Activated T-cell treated with anti-CD3 and anti-CD28 coated beads for 24 hours (primary cell): ENCODE results near the gene SLC4A8.

Experiments
- DNase-seq: peaks from one replicate; pipeline ENCODE4 v3.0.0-alpha.2; 2020; ENCODE audit warnings: low read depth

The SLC4A8 gene

DNA sequence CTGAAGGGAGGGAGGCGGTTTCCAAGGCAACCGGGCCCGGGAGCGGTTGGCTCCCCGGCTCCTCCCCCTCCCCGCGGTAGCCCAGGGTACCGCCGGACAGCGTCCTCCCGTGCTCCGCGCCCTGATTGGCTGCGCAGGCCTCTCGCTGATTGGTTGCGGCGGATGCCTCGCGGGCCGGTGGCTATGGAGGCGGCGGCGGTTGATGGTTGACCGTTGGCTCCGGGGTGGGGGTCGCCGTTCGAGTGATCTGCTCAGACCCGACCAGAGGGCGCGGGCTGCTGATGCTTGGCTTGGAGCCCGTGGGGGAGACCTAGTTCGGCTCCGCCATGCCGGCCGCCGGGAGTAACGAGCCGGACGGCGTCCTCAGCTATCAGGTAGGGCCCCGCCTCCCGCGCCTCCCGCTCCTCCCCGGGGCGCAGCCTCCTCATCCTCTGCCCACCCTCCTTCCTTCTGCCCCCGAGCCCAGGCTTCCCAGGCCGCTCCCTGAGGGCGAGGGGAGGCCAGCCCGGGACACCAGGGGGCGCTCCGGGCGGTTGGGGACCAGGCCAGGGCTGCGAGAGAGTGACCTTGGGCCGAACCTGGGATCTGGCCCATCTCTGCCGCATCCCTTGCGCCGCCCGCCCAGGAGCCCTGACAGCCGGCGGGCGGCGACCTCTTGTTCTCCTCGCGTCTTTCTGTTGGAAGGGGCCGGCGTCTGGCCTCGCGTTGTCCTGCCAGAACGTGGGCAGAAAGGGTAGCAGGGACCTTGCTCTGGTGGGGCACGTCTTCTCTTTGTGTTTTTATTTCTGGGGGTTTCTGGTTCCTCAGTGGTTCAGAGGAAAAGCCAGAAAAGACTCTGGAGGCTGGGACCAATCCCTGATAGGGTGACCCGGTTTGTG lies at the start of gene SLC4A8:
Gene SLC4A8 (plus strand): TSS at position 170 of the 878 bp plus-strand sequence. CDS start 157 bp downstream, at position 327.
- DNase-seq = peak; percentile 63

DNA sequence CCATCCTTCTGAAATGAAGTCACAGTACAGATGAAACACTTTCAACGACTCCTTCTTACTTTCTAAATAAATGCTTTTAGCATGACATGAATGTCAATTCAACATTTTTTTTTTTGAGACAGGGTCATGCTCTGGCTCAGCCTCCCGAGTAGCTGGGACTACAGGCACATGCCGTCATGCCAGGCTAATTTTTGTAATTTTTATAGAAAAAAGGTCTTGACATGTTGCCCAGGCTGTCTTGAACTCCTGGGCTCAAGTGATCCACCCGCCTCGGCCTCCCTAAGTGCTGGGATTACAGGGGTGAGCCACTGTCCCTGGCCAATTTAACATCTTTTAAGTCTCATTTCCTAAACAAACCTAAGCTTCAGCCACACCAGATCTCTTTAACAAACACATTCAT lies 49.8 kb upstream of the SLC4A8 start:
- no peak for DNase-seq

DNA sequence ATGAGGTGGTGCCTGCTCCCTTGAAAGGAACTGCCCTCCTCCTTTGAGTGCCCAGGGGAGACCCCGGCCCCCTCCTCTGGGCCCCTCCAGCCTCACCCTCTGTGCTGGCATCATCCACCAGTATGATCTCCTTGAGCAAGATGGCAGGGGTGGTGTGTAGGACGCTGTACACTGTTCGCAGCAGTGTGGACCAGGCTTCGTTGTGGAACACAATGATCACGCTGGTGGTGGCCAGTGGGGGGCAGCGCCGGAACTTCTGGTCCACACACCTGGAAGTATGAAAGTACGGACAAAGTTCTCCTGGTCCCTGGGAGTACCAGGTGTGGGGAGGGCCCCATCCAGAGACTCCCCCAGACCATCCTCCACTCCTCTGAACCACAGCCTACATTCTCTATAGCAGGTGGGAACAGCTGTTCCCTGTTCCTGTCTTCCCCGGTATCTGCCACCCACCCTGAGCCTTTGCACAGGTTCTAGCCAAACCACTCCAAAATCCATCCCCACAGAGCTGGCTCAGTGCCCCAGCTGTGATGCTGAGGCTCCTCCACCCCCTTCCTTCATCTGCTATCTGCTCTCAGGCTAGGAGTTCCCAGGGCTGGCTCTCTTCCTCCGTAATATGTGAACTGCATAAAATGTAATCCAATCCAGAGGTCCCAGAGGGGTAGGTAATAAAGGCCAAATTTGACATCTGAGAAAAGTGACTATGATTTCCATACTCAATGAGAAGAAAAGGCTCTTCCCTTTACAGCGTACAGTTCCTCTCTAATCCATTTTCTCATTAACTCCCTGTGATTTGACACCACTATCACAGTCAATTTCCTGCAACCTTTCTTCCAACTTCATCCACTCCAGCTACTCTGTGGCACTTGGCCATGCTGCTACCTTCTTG lies 47.3 kb upstream of the SLC4A8 start:
- no peak for DNase-seq

DNA sequence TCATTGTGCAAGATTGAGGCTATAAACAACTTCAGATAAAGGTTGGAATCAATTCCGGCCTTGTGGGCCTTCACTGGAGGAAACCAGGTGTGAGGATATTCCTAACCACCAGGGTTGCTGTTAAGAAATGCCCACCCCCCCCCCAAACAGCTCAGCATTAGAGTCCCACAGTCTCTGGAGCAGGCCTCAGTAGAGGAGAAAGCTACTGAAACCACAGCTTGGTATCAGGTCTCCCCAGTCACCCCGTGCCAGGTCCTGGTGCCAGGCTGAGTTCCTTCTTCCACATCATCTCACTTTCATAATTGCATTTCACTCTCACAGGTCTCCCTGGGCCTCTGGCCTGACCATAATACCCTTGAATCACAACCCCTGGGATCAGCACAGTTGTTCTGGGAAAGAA lies 45.9 kb upstream of the SLC4A8 start:
- no peak for DNase-seq

DNA sequence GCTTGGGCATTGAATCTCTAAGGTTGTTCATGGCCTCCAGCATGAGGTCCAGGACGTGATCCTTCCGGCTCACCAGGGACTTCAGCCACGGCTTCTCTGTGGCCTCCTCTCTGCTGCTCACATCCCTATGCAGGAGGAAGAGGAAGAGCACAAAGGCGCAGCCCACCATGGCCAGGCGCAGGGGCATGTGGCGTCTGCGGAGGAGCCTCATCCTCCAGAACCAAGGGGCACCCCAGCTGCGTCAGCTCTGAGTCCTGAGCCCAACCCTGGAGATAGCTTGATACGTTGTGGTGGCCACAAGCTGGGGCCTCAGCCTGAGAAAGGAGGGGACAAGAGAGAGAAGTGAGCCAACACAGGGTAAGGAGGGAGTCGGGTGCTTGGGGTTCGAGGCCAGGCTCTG lies 45.1 kb upstream of the SLC4A8 start:
- no peak for DNase-seq

DNA sequence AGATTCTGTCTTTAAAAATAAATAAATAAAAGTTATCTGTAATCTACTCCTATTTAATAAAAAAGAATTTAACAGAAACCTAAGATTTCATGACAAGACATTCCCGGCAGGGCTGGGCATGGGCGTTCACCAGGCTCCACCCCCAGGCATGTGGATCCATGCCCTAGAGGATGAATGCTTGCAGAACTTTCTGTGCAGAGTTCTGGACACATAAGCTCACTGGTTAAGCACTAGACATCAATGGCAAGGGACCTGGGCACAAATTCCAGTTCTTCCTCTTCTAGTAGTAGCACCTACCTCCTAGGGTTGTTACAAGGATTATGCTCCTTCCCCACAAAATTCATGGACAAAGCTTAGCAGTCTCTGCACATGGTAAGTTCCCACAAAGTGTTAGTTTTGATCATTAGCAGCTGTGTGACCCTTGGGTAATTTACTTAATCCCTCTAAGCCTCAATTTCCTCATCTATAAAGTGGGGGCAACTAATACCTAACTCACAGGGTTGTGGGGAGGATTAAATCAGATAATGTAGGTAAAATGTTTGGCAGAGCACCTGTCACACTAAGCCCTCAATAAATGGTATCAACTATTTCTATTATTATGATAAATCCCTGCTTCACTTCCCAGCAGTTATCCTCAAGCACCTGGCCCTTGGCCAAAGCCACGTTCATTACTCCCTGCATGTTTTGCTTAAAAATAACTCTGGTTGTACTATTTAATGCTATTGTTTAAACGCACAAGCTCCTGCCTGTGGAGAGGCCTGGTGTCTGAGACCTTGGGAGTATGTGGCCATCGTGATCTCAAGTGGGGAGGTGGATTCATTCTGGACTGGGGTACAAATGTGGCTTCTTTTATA lies 43.2 kb upstream of the SLC4A8 start:
- DNase-seq = no peak

DNA sequence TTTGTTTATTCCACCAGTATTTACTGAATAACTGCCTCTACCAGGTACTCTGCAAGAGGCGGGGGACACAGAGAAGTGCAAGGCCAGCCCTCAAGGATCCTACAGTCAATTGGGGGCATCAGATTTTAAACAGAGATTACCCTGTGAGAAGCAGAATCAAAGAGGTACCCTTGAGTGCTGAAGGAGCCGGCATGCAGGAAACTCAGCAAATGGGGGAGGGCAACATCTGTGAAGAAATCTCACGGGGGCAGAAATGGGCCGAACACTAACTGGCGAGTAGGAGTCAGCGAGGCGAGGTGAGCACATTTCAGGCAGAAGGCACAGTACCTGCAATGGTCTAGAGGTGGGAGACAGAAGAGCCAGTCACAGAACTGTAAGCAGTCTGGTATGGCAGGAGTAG lies 42.5 kb upstream of the SLC4A8 start:
- no peak for DNase-seq

DNA sequence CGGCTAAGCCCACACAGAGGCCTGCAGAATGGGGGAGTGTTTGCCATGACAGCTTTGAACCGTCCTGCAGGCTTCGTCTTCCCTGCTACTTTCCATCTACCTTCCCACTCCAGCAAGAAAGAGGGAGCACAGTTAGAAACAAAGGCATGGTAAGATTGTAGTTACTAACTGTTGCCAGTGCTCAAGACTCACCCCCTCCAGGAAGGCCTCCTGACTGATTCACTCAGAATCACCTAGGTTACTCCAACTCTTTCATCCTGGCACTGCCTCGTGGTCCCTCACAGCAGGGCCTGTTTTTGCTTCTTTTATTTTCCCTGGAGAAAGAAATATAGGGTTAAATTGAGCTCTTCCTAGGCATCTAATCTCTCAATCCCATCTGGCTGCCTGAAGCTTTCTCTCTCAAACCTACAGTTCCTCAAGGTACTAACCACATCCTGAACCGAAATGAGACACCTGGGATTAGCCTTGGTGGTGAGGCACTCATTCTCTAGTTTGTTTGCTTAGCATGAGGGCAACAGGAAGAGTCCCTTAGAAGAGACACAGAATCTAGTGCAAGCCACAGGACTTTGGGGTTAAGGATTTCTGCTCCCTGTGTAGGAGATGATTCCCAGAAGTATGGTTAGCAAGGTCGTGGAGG lies 41.2 kb upstream of the SLC4A8 start:
- DNase-seq = no peak

DNA sequence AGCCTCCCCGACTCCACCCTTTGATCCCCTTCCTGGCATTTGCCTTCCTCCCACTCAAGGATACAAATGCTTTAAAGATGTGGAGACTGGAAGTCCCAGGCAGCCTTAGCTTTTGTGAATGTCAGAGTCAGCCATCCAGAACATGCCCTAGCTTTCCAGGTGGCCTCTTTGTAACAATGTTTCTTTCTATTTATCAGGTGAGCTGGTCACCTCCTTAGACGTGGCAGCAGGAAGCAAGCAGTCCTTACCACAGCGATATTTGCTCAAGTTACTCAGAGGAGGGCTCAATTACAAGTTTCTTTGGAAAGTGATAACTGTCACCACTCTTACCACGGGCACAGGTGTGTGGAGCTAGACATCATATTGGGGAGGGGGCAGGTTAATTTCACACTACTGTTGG lies 38.3 kb upstream of the SLC4A8 start:
- DNase-seq = no peak

DNA sequence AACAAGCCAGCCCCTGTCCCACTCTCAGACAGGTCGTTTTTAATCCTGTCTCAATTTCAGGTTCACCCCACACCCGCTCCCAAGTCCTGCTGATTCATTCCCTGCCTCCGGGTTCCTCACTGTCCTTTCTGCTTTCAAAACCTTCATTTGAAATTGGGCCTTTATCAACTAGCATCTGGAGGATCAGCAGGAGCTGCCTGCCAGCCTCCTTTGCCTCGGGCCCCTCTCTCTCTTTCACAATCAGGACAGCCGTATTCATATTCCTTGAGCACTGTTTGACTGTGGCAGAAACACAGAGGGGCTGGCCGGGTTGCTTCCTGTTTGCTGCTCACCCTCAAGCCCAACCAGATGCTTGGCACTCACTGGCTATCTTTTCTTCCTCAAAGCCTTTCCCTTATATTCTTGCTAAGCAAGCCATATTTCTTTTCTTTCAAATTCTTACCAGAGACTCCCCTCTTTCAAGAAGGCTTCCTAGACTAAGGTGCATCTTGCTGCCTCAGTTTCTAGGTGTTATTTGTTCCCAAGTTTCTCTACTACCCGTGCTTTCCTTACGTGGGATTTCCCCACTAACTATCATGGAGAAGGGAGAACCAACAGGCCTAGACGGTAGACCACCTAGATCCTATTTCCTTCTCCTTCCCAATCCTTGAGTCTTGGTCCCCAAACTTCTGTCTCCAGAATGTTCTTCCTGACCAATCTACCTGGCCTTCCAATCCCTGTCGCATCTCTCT lies 36.4 kb upstream of the SLC4A8 start:
- DNase-seq = no peak

DNA sequence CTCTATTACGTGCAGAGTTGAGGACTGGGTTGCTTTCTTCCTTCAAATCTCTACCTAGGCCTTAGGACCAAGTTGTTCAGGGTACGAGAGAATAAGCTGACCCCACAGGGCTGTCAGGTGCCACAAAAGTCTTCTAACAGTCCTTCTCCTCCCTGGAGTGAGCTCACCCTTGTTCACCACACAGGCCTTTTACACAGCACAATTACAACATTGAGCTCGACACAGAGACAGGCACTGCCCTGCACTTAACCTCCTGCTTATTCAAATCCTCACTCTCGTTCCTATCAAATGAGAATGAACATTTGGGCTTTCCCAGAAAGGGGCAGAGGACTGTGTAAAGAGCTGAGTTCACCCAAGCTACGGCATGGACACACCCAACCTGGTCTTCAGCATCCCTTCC lies 35.8 kb upstream of the SLC4A8 start:
- no peak for DNase-seq

DNA sequence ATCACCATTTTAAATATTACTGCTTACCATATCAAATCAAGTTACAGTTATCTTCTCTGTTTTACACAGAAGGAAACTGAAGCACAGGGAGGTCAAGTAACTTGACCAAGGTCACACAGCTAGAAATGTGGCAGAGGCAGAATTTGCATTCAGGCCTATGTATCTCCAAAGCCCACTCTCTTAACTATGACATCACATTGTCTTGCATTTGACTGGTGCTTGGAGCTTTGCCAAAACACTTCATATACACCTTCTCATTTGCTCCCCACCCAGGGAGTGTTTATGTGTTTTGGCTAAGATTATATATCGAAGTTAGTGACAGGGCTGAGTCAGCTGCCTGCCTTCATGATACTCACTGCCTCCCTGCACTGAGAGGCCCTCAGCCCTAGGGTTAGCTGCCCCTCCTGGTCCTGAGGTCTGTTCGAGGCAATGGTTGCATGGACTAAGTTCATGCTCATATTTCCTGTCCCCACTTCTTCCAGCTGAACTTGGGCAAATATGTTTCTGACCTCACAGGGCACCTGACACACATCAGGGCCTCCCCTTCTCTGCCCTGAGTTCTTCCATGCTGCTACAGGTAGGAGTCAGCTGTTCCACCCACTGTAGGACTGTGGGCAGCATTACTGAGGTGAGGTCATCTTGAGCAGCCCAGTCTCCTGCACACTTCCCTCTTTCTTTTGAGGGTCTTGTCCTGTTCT lies 35.2 kb upstream of the SLC4A8 start:
- DNase-seq = no peak

DNA sequence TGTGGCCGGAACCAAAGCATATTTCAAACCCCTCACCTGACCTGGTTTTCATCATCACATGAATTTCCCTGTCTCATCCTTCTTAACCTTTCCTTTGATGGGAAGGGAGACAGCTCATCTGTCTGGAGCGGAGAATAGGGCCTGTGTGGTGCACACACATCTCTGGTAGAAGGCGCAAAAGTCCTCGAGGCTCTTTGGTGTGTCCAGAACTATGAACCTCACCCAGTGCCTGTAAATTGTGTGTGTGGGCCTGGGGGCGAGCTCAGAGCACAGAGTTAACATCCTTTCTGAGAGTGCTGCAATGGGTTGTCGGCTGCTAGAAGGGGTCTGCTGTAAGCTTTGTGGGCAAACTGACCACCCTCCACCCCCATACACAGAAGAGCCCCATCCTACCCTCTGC lies 34.2 kb upstream of the SLC4A8 start:
- DNase-seq = no peak

DNA sequence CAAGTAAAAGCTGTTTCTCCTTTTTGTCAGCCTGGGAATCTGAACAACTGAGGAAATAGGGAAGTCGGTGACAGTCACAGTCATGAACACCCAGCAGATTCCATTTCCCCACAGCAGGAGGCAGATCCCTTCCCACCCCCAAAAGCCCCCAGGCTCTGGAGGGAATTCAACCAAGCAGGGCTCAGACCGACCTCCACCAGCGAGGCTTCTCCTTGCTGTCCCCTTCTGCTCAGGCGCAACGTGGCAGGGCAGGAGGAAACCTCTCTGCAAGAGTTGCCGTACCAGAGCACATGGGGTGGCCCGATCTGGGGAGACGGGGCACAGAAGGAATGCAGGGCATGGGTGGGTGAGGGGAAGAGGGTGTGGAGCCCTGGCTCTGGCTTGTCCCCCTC lies 33.7 kb upstream of the SLC4A8 start:
- DNase-seq = no peak

DNA sequence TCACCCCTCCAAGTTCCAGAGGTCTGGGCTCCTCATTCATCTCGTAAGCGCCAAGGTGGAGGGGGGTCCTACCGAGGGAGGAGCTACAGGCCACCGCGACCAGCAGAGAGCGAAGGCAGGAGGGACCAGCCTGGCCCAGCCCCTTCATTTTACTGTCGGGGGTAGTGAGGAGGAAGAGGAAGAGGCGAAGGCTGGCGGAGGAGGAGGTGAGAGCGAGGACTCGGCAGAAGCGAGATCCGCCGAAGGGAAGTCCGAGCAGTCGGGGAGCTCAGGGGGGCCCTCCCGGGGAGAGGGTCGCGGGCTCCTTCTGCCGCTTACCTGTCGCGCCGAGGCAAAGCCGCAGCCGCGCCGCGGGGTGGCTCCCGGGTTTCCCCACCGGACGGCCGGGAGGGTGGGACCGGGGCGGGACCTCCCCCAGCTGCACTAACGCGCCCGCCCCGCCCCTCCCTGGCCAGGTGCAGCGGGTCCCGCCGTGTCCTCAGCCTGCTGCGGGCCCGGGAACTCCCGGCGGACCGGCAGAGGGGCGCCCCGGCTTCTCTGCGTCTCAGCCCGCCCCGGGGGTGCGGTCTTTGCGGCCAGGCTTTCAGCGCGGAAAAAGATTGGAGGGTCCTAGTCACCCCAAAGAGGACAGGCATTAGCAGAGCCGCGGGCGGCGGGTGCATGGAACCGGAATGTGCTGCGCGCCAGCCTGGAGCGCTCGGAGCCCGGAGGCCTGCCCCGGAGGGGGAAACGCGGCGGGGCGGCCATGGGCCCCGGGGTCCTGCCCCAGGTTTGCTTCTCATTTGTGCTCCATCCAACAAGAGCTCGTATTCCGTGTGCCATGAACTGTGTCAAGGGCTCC lies 33.1 kb upstream of the SLC4A8 start, which contains the start of gene GALNT6:
Gene GALNT6 (minus strand): TSS at position 124 of the 841 bp plus-strand sequence. CDS start 11,625 bp downstream, outside the sequence.
- peak; percentile 61 for DNase-seq

DNA sequence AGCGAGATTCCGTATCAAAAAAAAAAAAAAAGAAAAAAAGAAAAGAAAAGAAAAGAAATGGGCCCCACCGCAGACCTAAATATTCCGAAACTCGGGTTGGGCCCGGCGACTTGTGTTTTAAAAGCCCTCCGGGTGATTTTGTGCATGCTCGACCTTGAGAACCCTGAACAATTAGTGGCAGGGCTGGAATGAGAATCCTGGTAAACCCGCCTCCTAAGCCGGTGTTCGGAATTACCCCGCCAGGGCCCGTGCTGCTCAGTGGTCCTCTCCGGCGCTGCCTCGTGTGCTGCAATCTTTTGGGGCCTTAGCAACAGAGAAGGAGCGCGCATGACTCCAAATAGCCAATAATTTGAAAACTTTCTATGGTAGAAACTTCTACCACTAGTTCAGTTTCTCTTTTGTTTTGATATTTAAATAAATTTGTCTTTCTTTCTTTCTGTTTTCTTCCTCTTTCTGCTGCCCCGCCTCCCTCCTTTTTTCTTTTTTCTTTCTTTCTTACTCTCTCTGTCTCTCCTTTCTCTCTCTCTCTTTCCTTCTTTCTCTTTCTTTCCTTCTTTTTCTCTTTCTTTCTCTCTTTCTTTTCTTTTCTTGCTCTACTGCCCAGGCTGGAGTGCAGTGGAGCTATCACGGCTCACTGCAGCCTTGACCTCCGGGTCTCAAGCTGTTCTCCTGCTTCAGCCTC lies 31.9 kb upstream of the SLC4A8 start:
- DNase-seq = no peak

DNA sequence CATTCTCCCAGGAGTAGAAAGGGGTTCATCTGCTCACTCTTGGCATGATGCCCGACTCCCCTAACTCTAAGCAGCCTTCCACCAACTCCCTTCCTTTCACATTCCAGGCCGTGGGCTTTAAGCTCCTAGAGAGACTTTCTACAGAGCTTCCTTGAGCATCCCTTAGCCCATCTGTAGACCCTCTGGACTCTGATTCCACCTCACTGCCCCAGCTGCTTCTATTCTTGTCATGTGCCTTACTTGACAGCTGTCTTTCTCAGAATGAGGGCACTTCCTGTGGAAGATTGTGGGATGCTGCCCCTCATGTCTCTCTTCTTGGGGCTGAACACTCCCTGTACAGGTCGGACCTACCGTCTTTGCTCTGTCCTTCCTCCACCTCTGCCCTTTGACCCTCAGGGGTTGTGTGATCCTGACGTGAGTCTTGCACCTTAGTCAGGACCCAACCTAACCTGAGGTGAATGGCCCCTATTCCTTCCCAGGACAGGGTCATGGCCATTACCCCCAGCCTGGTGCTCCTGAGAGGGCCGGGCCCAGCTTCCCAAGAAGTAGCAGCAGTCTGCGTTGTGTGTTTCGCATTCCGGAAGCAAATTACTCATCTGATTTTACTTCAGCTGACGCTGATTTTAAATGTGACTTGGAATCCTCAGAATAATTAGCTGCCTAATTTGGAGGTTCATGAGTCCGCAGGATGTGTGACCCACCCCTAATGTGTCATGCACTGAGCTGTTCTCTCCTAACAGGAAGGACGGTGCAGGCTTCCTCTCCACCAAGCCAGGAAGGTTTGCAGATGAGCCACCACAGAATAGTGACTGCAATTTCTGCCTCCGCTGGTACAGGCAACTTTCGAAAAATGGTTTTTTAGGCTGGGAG lies 30.7 kb upstream of the SLC4A8 start:
- peak; percentile 39 for DNase-seq
